HL-60/S4 treated with retinoic acid at 250 ng/mL for 4 days and 3 days (cell line): ENCODE results near the gene SLC28A3.
"Not testable (repeated sequence)": the region's sequence is repeated elsewhere in the genome, so short reads cannot be mapped to it uniquely, and the experiment has no call there.

Experiments
- in situ Hi-C: fragments of 300-500 bp; cut with MboI; formaldehyde crosslinking; loops from 2 replicates; pipeline ENCODE4 v1.7.0; 2022; ENCODE audit warnings: low sequenced_read_pairs

SLC28A3 gene, protein sequence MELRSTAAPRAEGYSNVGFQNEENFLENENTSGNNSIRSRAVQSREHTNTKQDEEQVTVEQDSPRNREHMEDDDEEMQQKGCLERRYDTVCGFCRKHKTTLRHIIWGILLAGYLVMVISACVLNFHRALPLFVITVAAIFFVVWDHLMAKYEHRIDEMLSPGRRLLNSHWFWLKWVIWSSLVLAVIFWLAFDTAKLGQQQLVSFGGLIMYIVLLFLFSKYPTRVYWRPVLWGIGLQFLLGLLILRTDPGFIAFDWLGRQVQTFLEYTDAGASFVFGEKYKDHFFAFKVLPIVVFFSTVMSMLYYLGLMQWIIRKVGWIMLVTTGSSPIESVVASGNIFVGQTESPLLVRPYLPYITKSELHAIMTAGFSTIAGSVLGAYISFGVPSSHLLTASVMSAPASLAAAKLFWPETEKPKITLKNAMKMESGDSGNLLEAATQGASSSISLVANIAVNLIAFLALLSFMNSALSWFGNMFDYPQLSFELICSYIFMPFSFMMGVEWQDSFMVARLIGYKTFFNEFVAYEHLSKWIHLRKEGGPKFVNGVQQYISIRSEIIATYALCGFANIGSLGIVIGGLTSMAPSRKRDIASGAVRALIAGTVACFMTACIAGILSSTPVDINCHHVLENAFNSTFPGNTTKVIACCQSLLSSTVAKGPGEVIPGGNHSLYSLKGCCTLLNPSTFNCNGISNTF

DNA sequence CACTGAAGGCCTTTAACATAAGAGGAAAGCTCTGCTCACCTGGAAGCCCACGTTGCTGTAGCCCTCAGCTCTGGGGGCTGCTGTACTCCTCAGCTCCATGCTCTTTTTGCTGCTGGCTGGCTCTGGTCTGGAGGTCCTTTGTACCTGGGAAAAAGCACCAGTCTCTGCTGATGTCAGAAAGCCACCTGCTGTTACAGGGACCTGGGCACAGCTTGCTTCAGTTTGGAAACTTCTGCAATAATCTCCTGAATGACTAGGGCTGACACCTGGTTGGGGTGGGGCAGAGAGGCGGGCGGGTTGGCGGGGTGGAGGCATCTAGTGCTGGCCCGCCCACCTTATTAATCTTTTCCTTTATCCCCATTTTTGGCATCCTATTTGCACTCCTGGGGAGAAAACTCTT is at the start of gene SLC28A3:
Gene SLC28A3 (minus strand): TSS at position 224 of the 400 bp plus-strand sequence. CDS start 125 bp downstream, at position 99.
- in situ Hi-C loops = no loop called here

DNA sequence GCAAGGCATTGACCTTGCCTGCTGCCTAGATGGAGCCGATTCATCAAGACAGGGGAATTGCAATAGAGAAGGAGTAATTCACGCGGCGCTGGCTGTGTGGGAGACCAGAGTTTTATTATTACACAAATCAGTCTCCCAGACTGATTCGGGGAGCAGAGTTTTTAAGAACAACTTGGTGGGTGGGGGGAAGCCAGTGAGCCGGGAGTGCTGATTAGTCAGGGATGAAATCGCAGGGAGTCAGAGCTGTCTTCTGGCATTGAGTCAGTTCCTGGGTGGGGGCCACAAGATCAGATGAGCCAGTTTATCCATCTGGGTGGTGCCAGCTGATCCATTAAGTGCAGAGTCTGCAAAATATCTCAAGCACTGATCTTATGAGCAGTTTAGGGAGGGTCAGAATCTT is 49.7 kb upstream of the SLC28A3 start:
- in situ Hi-C loops = not testable (repeated sequence)

DNA sequence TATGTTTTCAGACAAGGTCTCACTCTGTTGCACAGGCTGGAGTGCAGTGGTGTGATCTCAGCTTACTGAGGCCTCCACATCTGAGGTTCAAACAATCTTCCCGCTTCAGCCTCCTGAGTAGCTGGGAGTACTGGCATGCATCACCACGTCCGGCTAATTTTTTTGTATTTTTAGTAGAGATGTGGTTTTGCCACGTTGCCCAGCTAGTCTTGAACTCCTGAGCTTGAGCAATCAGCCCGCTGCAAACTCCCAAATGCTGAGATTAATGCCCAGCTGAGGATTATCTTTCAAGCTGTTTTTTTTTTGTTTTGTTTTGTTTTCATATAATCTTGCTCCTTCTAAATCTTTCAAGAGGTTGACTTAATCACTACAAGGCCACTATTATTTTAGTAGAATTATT is 47.3 kb upstream of the SLC28A3 start:
- in situ Hi-C loops = no loop called here

DNA sequence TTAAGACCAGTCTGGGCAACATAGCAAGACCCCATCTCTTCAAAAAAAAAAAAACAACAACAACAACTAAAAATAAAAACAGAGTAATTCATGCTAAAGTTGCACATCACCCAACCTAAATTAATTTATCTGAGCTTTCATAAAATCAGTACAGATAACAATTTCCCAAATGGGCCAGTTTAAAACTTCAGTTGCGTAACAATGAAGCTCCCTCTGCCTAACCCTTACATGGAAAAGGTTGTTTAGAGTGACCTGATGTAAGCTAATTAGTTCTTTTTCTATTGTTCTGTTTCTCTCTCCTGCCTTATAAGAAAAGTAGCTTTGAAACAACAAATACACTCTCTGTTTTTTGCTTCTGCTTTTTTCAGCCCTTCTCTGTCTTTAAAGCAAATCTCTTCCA is 46.2 kb upstream of the SLC28A3 start:
- in situ Hi-C loops = no loop called here

DNA sequence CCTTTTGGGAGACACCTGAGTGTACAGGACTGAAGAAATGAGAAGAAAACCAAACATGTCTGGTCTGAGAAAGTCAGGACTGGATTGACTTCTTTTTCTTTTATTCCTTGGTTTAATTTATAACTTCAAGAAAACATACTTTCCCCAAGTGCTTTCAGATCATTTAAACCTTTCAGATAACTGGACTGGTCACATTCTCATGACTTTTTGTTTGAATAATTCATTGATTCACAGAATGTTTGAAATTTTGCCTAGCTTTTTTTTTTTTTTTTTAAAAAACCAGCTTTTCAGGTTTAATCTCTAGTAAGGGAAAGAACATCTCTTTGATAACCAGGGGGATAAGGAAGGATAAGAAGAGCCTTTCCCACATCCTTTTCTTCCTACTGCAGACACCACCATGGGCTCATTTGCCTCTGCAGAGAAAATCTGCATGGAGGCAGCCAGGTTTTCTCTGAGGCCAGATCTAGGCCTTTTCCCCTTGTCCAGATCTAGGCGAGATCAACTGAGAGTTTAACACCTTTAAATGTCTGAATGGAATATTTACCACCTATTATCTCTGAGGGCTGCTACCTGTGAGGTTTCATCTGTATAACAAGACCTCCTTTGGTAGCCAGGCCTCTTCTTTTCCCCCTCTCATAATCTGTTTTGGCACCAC is 45.0 kb upstream of the SLC28A3 start:
- in situ Hi-C loops = no loop called here

DNA sequence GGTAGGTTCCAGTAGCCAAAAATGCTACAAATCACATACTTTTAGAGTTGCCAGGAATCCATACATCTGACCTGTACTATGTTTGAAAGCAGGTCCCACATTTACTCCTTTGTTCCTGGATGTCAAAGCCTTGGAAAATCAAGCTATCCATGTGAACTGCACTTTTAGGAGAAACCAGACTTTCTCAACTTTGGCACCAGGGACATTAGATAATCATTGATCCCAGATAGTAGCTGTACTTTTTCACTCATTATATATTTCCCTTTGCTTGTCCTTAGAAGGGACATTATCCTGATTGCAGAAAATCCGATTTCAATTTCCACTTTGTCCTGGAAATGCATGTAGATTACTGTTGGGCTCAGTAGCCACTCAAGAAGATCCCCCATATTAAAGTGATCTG is 44.1 kb upstream of the SLC28A3 start:
- in situ Hi-C loops = no loop called here

DNA sequence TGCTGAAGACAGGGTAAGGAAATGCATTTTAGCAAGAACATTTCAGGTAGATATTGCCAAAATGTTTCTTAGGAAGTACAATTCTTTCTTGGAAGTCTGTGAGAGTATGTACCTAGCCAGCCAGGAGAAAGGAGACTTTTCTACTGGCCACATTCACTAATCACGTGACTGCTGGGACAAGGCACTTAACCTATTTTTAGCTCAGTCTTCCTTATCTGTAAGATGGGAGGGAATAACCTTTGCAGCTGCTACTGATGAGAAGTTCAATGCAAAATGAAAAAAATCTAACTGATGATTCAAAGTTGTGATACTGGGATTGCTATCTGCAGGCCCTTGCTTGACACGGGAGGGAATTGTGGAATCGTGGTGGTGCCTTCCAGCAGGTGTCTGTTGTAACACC is 42.6 kb upstream of the SLC28A3 start:
- in situ Hi-C loops = no loop called here

DNA sequence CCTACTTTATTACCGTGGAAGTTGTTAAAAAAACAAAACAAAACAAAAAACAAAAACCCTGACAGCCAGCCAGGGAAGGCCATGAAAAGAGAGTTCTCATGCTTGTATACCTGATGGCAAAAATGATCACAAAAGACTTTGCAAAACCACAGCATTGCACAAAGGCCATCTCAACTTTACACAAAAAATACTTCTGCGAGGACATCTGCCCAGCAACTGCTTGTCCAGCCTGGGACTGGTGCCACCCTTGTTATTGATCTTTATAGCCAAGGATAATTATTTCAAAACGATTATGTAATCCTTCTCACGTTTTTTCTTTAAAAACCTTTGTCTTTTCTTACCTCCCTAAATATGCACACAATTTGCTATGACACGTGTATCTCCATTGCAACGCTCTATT is 42.2 kb upstream of the SLC28A3 start:
- in situ Hi-C loops = no loop called here

DNA sequence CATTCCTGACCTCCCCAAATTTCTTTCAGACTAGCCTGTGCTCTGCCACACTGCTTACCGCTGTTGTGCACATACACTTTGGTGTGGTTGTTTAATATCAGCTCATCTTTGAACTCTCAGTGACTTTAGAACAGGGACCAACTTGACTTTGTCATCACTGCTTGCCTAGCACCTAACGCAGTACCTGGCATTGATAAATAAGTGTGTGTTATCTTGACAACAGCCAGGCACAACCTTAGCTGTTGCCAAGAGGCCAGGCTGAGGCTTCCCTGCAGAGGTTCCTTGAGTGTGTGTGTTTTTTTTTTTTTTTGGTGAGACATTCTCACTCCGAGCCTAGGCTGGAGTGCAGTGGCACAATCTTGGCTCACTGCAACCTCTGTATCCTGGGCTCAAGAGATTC is 41.0 kb upstream of the SLC28A3 start:
- in situ Hi-C loops = no loop called here

DNA sequence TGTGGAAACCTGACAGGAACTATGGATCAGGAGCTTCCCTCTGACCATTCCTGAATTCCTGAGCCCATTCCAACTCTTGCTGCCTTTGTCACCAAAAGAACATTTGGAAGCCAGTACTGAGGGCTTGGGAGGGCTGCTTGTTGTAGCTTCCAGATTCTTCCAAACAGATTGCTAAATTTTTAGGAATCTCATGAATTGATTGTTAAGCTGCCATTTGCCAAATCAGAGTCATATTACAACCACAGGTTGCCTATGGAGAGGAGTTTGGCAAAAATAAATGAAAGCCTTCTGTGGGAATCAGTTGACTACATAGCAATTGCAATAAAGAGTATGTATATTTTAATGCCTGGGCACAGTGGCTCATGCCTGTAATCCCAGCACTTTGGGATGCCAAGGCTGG is 39.2 kb upstream of the SLC28A3 start:
- in situ Hi-C loops = no loop called here

DNA sequence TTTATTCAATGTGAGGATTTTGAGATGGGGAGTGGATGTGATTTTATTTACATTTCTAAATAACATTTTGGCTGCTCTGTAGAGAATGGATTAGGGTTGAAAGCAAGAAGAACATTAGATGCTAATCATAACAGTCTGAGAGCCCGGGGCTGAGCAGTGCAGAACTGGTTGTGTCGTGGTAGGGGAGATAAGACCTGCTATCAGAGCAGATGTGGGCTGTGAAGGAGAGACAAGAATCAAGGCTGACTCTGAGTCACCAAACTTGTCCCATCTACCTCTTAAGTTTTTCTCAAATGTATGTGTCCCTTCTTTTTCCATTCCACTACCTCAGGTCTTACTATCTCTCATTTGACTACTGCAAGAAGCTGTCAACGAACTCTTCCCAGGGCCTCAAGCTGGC is 35.4 kb upstream of the SLC28A3 start:
- in situ Hi-C loops = no loop called here

DNA sequence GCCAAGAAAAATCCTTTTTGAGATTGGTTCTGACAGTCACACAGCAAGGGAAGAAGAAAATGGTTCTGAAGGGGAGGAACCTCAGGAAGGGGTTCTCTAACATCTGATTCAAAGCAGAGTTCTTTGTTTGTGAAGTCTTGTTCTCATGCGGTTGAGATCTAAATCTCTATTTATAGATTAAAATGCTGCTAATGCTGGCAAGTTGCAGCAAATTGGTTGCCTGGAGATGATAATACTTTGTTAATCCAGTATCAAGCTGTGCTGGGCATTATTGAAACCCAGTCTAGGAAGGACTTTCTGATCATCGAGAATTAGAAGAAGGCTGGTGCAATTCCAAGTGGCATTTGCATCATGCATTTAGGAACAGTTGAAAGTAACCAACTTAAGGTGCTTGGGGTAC is 34.0 kb upstream of the SLC28A3 start:
- in situ Hi-C loops = no loop called here

DNA sequence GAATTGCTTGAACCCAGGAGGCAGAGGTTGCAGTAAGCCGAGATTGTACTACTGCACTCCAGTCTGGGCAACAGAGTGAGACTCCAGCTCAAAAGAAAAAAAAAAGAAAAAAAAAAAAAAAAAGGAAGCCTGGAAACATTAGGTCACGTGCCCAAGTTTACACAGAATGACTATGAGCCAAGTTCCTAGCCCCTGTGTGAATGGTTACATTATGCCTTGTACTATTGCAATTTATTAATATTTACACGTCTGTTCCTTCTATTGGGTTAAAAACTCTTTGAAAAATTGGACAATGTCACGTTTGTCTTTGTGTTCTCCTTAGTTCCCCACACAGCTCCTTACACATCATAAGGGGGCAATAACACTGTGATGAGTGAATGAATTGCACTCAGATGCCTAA is 33.5 kb upstream of the SLC28A3 start:
- in situ Hi-C loops = no loop called here

DNA sequence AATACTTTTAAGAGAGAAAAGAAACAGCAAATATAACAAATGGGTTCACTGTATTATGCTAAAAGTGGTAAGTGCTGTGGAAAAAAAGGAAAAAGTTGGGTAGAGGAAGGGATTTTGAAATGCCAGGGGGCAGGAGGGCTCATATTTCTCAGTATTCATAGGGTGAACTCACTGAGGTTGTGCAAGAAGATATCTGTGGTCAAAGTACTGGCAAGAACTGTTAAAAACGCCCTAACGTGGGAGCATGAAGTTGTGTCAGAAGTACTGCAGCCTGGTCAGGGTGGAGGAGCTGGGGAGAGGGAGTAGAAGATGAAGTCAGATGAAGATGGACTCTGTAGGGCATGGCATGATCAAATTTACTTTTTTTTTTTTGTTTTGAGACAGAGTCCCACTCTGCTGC is 31.2 kb upstream of the SLC28A3 start:
- in situ Hi-C loops = no loop called here

DNA sequence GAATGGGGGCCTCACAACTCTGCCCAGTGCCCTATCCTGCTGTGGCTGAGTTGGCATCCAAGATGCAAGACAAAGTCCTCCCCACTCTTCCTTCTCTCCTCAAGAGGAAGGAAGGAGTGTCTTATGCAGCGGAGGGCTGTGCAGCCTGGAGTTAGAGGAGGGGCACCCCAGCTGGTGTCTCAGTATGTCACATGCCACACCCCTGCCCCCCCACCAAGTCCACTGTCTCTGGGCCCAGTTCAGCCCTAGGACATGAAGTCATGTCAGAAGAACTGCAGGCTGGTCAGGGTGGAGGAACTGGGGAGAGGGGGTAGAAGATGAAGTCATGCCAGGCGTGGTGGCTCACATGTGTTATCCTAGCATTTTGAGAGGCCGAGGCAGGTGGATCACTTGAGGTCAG is 28.0 kb upstream of the SLC28A3 start:
- in situ Hi-C loops = no loop called here

DNA sequence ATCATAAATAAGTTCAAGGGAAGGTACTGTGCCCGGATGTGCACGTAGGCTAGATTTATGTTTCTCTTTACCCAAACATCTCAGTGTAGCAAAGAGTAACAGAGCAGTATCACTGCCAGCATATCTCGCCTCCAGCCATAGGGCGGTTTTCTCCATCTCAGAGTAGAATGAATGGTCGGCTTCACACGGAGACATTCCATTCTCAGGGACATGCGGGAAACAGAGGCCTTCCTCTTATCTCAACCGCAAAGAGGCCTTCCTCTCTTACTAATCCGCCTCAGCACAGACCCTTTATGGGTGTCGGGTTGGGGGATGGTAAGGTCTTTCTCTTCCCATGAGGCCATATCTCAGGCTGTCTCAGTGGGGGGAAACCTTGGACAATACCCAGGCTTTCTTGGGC is 27.2 kb upstream of the SLC28A3 start:
- in situ Hi-C loops = not testable (repeated sequence)

DNA sequence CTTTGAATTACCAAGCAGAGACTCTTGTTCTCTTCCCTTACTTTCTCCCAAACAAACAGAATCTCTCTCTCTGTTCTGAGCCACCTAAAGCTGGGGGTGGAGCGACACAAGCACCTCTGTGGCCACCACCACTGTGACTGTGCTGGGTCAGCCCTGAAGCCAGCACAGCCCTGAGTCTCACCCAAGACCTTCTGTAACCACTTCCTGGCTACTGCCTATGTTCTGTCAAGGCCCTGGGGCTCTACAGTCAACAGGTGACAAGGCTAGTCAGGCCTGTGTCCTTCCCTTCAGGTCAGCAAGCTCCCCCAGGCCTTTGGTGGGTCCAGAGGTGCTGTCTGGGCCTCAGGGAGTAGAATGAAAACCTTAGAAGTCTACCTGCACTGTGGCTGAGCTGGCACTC is 26.1 kb upstream of the SLC28A3 start:
- in situ Hi-C loops = no loop called here

DNA sequence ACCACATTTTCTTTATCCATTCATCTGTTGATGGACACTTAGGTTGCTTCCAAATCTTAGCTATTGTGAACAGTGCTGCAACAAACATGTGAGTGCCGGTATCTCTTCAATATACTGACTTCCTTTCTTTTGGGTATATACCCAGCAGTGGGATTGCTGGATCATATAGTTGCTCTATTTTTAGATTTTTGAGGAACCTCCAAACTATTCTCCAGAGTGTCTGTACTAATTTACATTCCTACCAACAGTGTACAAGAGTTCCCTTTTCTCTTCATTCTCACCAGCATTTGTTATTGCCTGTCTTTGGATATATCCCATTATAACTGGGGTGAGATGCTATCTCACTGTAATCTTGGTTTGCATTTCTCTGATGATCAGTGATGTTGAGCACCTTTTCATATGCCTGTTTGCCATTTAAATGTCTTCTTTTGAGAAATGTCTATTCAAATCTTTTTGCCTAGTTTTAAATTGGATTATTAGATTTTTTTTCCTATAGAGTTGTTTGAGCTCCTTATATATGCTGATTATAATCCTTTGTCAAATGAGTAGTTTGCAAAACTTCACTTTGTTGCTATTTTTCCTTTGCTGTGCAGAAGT is 24.4 kb upstream of the SLC28A3 start:
- in situ Hi-C loops = not testable (repeated sequence)

DNA sequence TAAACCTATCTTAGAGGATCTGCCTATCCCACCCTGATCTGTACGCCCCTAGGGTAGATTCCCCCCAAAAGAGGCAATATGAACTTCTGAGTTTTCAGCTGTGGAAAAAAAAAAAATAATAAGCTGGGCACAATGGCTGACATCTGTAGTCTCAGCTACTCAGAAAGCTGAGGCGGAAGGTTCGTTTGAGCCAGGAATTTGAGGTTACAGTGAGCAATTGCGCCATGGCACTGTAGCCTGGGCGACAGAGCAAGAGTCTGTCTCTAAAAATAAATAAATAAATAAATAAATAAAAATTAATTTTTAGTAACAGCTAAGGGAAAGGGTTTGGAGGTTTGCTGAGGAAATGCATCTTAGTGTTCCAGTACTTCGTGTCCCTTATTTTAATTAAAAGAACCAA is 21.1 kb upstream of the SLC28A3 start:
- in situ Hi-C loops = no loop called here

DNA sequence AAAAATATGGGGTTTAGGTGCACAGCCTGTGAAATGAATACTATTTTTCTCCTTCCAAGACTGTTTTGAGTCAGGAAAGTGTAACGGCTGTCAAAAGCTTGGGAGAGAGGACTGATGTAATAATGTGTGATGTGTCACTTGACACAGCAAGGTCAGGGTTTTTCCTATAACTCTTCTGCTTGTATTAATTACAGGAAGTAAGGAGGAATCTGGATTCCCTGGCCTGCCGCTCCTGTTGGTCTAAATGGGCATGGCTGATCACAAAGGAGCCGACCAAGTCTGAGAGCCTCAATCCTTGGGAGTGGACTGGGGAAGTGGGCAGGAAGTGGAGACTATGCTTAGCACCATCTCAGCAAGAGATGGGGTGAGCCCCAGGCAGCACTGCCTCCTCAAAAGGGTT is 16.7 kb upstream of the SLC28A3 start:
- in situ Hi-C loops = no loop called here

DNA sequence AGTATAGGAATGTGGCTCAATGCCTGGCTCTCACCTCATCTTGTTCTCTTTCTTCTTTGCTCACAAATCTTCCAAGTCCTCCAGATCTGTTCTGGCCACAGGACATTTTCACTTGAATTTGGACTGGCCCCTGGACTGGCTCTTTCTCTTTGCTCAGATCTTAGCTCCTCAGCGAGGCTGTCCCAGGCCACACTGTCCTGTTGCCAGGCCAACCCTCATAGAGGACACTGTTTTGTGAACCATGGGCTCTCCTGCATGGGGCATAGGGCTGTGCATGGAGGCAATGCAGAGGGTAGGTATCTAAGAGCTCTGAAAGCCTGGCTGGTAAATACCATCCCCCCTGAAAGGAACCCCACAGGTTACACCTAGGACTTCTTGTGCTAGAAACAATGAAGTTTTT is 13.5 kb upstream of the SLC28A3 start:
- in situ Hi-C loops = no loop called here

DNA sequence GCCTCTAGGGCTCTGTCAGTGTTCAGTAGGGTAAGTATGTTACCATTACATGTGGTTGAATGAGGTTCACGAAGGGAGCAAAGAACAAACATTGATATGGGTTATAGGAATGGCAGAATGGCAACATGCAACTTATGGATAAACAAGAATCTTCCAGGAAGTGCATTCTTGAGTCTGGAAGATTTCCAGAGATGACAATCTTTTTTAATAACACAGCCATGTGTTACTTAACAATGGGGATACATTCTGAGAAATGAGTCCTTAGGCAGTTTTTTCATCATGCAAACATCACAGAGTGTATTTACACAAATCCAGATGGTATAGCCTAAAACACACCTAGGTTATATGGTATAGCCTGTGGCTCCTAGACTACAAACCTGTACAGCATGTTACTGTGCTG is 9.1 kb upstream of the SLC28A3 start:
- in situ Hi-C loops = no loop called here
